CD14-positive monocyte (primary cell): ENCODE results near the gene VSIG10L. TPM values are rescaled to one million over a fixed set of nuclear protein-coding genes. Genes with fewer than 3 reads are reported as not detected.

Experiments used
- DNase-seq, 3 donors: peaks; one replicate each; pipeline ENCODE4 v3.0.0-alpha.2; 2011 to 2022
- H2AFZ ChIP-seq: 2 replicates; pipeline ENCODE4 v1.6.0; 2012; ENCODE audit warnings: mild to moderate bottlenecking, low read depth, low read length, inconsistent platforms; ENCODE audit not compliant: insufficient read depth, poor library complexity, severe bottlenecking
- H3K27ac ChIP-seq, 2 donors: 1 replicate in 1 of 2; 2 replicates in 1 of 2; pipeline ENCODE4 v1.5.1; 2012 to 2013; ENCODE audit warnings: low read length in 2 of 2, control low read depth in 1 of 2, inconsistent platforms in 1 of 2, low read depth in 1 of 2, mild to moderate bottlenecking in 1 of 2
- H3K27me3 ChIP-seq, 2 donors: one replicate each; pipeline versions ENCODE4 v1.6.0 to v1.6.1; 2011 to 2013; ENCODE audit warnings: low read length in 2 of 2; ENCODE audit not compliant: control insufficient read depth in 2 of 2, insufficient read depth in 2 of 2
- H3K36me3 ChIP-seq, 2 donors: replicated peaks in 1 of 2; 1 replicate in 1 of 2; 2 replicates in 1 of 2; pipeline versions ENCODE4 v1.5.1 to v1.6.1; 2012 to 2013; ENCODE audit warnings: low read length in 2 of 2, control low read depth in 1 of 2, inconsistent platforms in 1 of 2, mild to moderate bottlenecking in 1 of 2; ENCODE audit not compliant: insufficient read depth in 2 of 2, control insufficient read depth in 1 of 2
- H3K4me1 ChIP-seq, 2 donors: 1 replicate in 1 of 2; 2 replicates in 1 of 2; pipeline versions ENCODE4 v1.5.1 to v1.6.1; 2012 to 2013; ENCODE audit warnings: low read length in 2 of 2, control low read depth in 1 of 2, inconsistent platforms in 1 of 2, mild to moderate bottlenecking in 1 of 2, moderate library complexity in 1 of 2; ENCODE audit not compliant: insufficient read depth in 2 of 2, control insufficient read depth in 1 of 2
- H3K4me2 ChIP-seq: replicated peaks from 2 replicates; pipeline ENCODE3; 2012; ENCODE audit warnings: low read length, moderate library complexity, mild to moderate bottlenecking; ENCODE audit not compliant: poor library complexity, severe bottlenecking; ENCODE audit errors: extremely low read depth
- H3K4me3 ChIP-seq, 3 experiments: fragments of 200-600 bp in 1 of 3; sonication (generic) in 1 of 3; replicated peaks in 1 of 3; 1 replicate in 2 of 3; 2 replicates in 1 of 3; pipeline ENCODE4 v1.5.1; 2011 to 2013; ENCODE audit warnings: low read length in 3 of 3, mild to moderate bottlenecking in 3 of 3, control low read depth in 2 of 3, low read depth in 2 of 3, inconsistent platforms in 1 of 3, moderate library complexity in 1 of 3
- H3K79me2 ChIP-seq: 2 replicates; pipeline ENCODE4 v1.6.0; 2012; ENCODE audit warnings: mild to moderate bottlenecking, control low read depth, inconsistent platforms, low read length, moderate library complexity; ENCODE audit not compliant: insufficient read depth
- H3K9ac ChIP-seq: 2 replicates; pipeline ENCODE4 v1.6.0; 2017; ENCODE audit warnings: low read length, mild to moderate bottlenecking; ENCODE audit not compliant: insufficient read depth, poor library complexity, severe bottlenecking
- H3K9me3 ChIP-seq, 2 donors: replicated peaks in 1 of 2; 1 replicate in 1 of 2; 2 replicates in 1 of 2; pipeline versions ENCODE4 v1.5.1 to v1.6.1; 2012 to 2013; ENCODE audit warnings: low read length in 2 of 2, control low read depth in 1 of 2; ENCODE audit not compliant: control insufficient read depth in 1 of 2, insufficient read depth in 1 of 2
- H4K20me1 ChIP-seq: 2 replicates; pipeline ENCODE4 v1.6.0; 2012; ENCODE audit warnings: mild to moderate bottlenecking, low read length, control low read depth, moderate library complexity; ENCODE audit not compliant: insufficient read depth
- H3K27ac Mint-ChIP-seq, 7 donors: one replicate each; pipeline ENCODE4 v1.8.0; 2020; ENCODE audit warnings: mild to moderate bottlenecking in 7 of 7, mixed read lengths in 7 of 7, moderate library complexity in 6 of 7, inconsistent platforms in 2 of 7
- H3K27me3 Mint-ChIP-seq, 3 donors: one replicate each; pipeline ENCODE4 v1.8.0; 2021 to 2022; ENCODE audit warnings: low read depth in 3 of 3, mild to moderate bottlenecking in 3 of 3, mixed read lengths in 3 of 3, moderate library complexity in 3 of 3, inconsistent platforms in 1 of 3
- H3K36me3 Mint-ChIP-seq, 2 donors: one replicate each; pipeline ENCODE4 v1.8.0; 2020; ENCODE audit warnings: mixed read lengths in 2 of 2, inconsistent platforms in 1 of 2, mild to moderate bottlenecking in 1 of 2
- H3K4me1 Mint-ChIP-seq: one replicate; pipeline ENCODE4 v1.8.0; 2020; ENCODE audit warnings: mild to moderate bottlenecking, mixed read lengths
- H3K4me3 Mint-ChIP-seq, 2 donors: one replicate each; pipeline ENCODE4 v1.8.0; 2020; ENCODE audit warnings: mild to moderate bottlenecking in 2 of 2, mixed read lengths in 2 of 2, moderate library complexity in 1 of 2
- H3K9me3 Mint-ChIP-seq, 7 donors: one replicate each; pipeline ENCODE4 v1.8.0; 2020 to 2022; ENCODE audit warnings: mixed read lengths in 7 of 7, mild to moderate bottlenecking in 6 of 7, moderate library complexity in 6 of 7, inconsistent platforms in 2 of 7
- WGBS: methylation state at CpG from one replicate; pipeline ENCODE4 v1.1.5; 2013; ENCODE audit warnings: missing lambda C conversion rate; ENCODE audit not compliant: insufficient coverage; 5-methylcytosine and 5-hydroxymethylcytosine counted together
- intact Hi-C, 2 donors: fragments of 100-400 bp; cut with micrococcal nuclease; formaldehyde crosslinking; loops; one replicate each; pipeline versions ENCODE4 v1.15.0 to v1.15.1; 2023
- polyA plus RNA-seq, 3 donors: library from polyadenylated mRNA; depleted of rRNA in 1 of 3; unstranded in 2 of 3; stranded (reverse) in 1 of 3; fragments of 300-500 nt in 2 of 3; fragments of >200 nt in 1 of 3; fragmentation: Illumina TruSeq in 2 of 3; gene quantifications; 1 replicate in 2 of 3; 2 replicates in 1 of 3; pipeline ENCODE4 v1.2.3, GENCODE V29; 2012 to 2021
- TF ChIP-seq, protein P1 (sequence below): fragments of 200-600 bp; IDR thresholded peaks from one replicate; pipeline ENCODE4 v1.8.0; 2022; ENCODE audit warnings: antibody characterized with exemption, mild to moderate bottlenecking

Gene VSIG10L
- polyA plus RNA-seq, 3 donors, result 0.62 to 2.3 (median 0.73) TPM

- intact Hi-C loops, result no loop called here
- Histone ChIP-seq H3K36me3 (peaks cover 13 to 17% of the 10 kb centered on the region in 2 donors), H3K27me3 (peaks cover 0 to 12% of the 10 kb centered on the region in 2 donors), H2AFZ (no peak overlapping the region), H3K9me3 (no peaks in the 10 kb centered on the region), H3K9ac (no peak overlapping the region), H3K4me1 (peaks cover 19 to 23% of the 10 kb centered on the region in 2 donors), H3K27ac (no peak overlapping the region), H4K20me1 (no peaks in the 10 kb centered on the region), H3K4me3 (no peak overlapping the region), H3K79me2 (no peaks in the 10 kb centered on the region), H3K4me2 (no peak overlapping the region)
- H3K27me3 Mint-ChIP-seq, result peaks cover 22 to 25% (median 23%) of the 10 kb centered on the region in 3 donors
- peaks cover 11 to 17% of the 10 kb centered on the region in 2 donors for H3K36me3 Mint-ChIP-seq
- TF ChIP-seq, protein P1, sequence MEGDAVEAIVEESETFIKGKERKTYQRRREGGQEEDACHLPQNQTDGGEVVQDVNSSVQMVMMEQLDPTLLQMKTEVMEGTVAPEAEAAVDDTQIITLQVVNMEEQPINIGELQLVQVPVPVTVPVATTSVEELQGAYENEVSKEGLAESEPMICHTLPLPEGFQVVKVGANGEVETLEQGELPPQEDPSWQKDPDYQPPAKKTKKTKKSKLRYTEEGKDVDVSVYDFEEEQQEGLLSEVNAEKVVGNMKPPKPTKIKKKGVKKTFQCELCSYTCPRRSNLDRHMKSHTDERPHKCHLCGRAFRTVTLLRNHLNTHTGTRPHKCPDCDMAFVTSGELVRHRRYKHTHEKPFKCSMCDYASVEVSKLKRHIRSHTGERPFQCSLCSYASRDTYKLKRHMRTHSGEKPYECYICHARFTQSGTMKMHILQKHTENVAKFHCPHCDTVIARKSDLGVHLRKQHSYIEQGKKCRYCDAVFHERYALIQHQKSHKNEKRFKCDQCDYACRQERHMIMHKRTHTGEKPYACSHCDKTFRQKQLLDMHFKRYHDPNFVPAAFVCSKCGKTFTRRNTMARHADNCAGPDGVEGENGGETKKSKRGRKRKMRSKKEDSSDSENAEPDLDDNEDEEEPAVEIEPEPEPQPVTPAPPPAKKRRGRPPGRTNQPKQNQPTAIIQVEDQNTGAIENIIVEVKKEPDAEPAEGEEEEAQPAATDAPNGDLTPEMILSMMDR, result no peak
- peaks cover 0 to 4% (median 0%) of the 10 kb centered on the region in 7 donors for H3K9me3 Mint-ChIP-seq
- DNase-seq, result no peak
- H3K4me1 Mint-ChIP-seq, result peaks cover 18% of the 10 kb centered on the region
- 97% methylated on average over 18 of the region's 18 CpGs for WGBS
- peak overlapping the region in 1 of 7 donors; percentile 46 for H3K27ac Mint-ChIP-seq
- peak overlapping the region; percentile 55 to 77 for H3K4me3 Mint-ChIP-seq
These were observed 873 bp downstream of the VSIG10L start for GRCh38 chr19:51341066-51341465.

DNA sequence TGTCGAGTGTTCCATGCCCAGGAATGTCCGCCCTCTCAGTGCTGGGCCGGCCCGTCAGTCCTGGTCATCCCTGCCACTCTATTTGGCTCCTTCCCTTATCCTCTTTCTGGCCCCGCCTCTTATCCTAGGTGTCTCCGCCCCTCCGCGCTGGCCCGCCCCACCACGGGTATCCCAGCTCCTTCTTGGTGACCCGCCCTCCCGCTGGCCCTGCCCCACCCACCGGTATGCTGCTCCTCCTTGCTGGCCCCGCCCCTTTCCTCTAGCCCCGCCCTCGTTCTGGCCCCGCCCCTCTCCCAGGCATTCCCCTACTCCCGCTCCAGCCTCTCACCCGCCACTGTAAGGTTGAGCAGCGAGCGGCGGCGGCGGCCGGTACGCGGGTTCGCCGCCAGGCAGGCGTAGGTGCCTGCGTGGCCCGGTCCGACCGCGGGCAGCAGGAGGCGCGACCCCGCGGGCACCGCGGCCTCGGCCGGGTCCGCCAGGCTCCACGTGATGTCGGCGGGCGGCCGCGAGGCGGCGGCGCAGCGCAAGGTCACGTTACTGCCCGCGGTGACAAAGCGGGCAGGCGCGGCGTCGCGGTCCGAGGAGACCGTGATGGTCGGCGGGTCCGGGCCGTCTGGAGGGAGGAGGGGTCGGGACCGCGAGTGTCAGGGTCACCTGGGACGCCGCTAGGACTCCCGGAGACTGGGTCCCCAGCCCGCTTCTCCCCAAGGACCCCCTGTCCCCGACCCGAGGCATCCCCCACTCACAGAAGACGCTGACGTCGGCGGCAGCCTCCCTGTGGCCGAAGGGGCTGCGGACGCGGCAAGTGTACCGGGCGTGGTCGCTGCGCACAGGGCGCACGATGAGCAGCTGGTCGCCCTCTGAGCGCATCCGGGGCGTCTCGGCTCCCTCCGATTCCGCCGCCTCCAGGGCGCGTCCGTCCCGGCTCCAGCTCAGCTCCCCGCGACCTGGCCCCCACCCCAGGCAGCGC lies 2.0 kb downstream of the VSIG10L start:
- H3K27me3 ChIP-seq, result peaks cover 0 to 12% of the 10 kb centered on the region in 2 donors
- 2% methylated on average over 105 of the region's 107 CpGs for WGBS
- TF ChIP-seq, protein P1, result peak; percentile 15
- Mint-ChIP-seq H3K4me1 (peaks cover 18% of the 10 kb centered on the region), H3K27me3 (peaks cover 22 to 25% (median 23%) of the 10 kb centered on the region in 3 donors), H3K36me3 (peaks cover 6 to 11% of the 10 kb centered on the region in 2 donors), H3K4me3 (peak overlapping the region; percentile 89 to 97), H3K27ac (peak overlapping the region; percentile 78 to 96 (median 90)), H3K9me3 (peaks cover 0 to 4% (median 0%) of the 10 kb centered on the region in 7 donors)
- H3K4me3 ChIP-seq, result peak overlapping the region; percentile 40 to 86 (median 55)
- H3K27ac ChIP-seq, result peak overlapping the region in 1 of 2 donors; percentile 57
- H3K4me1 ChIP-seq, result peaks cover 19 to 23% of the 10 kb centered on the region in 2 donors
- H3K9ac ChIP-seq, result peak overlapping the region; percentile 60
- H2AFZ ChIP-seq, result peak overlapping the region; percentile 87
- no peaks in the 10 kb centered on the region for H3K9me3 ChIP-seq
- peak overlapping the region; percentile 85 for H3K4me2 ChIP-seq
- DNase-seq, result peak; percentile 91 to 97 (median 96)
- no peaks in the 10 kb centered on the region for H3K79me2 ChIP-seq
- peaks cover 4 to 6% of the 10 kb centered on the region in 2 donors for H3K36me3 ChIP-seq
- H4K20me1 ChIP-seq, result no peaks in the 10 kb centered on the region
- intact Hi-C loops, result loop anchor here (1.0 to 5.0 kb wide), 4 partner anchors 25 to 317 kb away; no protein-coding TSS in a partner anchor
